Muscle layer of duodenum (tissue), 2 donors: ENCODE measurements around the gene SPATA9.

ENCODE experiments used
- H3K27ac ChIP-seq: one replicate; pipeline ENCODE4 v1.7.0; 2013; ENCODE audit warnings: mild to moderate bottlenecking, low read length
- H3K27me3 ChIP-seq: one replicate; pipeline ENCODE4 v1.7.0; 2013; ENCODE audit warnings: low read depth, mild to moderate bottlenecking, control low read depth, low read length
- H3K36me3 ChIP-seq, 2 donors: one replicate each; pipeline ENCODE4 v1.7.0; 2013; ENCODE audit warnings: low read length in 2 of 2, control low read depth in 1 of 2, mild to moderate bottlenecking in 1 of 2; ENCODE audit not compliant: insufficient read depth in 2 of 2, control insufficient read depth in 1 of 2
- H3K4me1 ChIP-seq, 2 donors: one replicate each; pipeline ENCODE4 v1.7.0; 2013; ENCODE audit warnings: low read length in 2 of 2, mild to moderate bottlenecking in 2 of 2, control low read depth in 1 of 2, moderate library complexity in 1 of 2; ENCODE audit not compliant: insufficient read depth in 2 of 2, control insufficient read depth in 1 of 2
- H3K4me3 ChIP-seq, 2 donors: one replicate each; pipeline ENCODE4 v1.7.0; 2013; ENCODE audit warnings: low read length in 2 of 2, low read depth in 1 of 2, mild to moderate bottlenecking in 1 of 2
- H3K9me3 ChIP-seq, 2 donors: one replicate each; pipeline ENCODE4 v1.7.0; 2013; ENCODE audit warnings: low read length in 2 of 2, control low read depth in 1 of 2, mild to moderate bottlenecking in 1 of 2; ENCODE audit not compliant: control insufficient read depth in 1 of 2
- donor health status: healthy.

SPATA9 gene

DNA sequence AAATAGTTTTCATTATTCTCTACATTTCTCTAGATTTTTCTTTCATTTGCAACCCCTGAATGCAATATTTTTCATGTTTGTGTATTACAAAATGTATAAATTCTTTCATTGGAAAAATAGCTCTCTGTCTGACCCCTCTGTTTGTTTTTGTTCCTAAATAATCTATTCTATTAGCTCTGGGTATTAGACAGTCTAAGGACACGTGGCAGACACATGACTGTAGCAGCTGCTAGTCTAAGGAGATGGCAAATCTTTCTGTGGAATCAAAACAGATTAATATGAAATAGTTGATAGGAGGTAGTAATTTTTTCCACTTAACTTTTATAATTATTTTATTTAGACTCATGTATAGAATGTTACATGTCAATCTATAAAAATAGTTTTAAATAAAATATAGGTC lies 21.4 kb upstream of the SPATA9 start:
- Histone ChIP-seq H3K36me3 (no peaks in the 10 kb centered on the region), H3K27me3 (no peaks in the 10 kb centered on the region), H3K27ac (no peak overlapping the region), H3K4me1 (no peaks in the 10 kb centered on the region), H3K9me3 (no peaks in the 10 kb centered on the region), H3K4me3 (no peak overlapping the region)

DNA sequence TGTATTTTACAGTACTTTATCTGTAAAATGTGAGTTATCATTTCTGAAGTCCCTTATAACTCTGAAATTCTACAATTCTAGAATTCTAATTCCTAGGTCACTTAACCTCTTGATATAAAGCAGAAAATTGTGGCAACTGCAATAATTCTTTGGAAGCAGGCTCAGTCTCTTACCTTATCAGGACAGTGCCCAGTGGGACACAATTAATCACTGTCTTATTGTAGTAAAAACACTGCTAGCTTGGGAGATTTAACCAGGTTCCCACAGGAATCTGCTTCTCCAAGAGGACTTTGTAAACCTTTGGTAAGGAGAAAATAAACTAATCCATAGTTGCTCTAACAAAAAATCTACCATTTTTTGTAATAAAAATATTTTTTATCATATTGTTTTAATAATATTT lies 18.3 kb upstream of the SPATA9 start:
- no peak overlapping the region for H3K4me3 ChIP-seq
- H3K27me3 ChIP-seq: no peaks in the 10 kb centered on the region
- H3K4me1 ChIP-seq: no peaks in the 10 kb centered on the region
- no peaks in the 10 kb centered on the region for H3K36me3 ChIP-seq
- H3K9me3 ChIP-seq: no peaks in the 10 kb centered on the region
- H3K27ac ChIP-seq: no peak overlapping the region

DNA sequence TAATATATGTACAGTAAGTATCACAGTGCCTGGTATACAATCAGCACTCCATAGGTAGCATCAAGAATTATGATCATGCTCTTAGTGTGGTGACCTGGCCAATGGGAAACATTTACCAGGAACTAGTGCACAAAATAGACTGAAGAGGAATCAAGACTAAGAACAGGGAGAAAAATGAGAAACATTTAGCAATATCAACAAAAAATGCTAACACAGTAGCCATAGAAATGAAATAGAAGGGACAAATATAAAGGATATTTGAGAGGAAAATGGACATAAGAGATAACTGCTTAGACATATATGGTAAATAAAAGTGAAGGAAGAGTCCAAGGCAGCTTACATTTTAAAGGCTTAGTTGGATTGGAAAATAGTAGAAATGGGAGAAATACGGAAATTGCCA lies 16.5 kb upstream of the SPATA9 start:
- Histone ChIP-seq H3K27ac (no peak overlapping the region), H3K4me3 (no peak overlapping the region), H3K27me3 (no peaks in the 10 kb centered on the region), H3K36me3 (no peaks in the 10 kb centered on the region), H3K4me1 (no peaks in the 10 kb centered on the region), H3K9me3 (no peaks in the 10 kb centered on the region)

DNA sequence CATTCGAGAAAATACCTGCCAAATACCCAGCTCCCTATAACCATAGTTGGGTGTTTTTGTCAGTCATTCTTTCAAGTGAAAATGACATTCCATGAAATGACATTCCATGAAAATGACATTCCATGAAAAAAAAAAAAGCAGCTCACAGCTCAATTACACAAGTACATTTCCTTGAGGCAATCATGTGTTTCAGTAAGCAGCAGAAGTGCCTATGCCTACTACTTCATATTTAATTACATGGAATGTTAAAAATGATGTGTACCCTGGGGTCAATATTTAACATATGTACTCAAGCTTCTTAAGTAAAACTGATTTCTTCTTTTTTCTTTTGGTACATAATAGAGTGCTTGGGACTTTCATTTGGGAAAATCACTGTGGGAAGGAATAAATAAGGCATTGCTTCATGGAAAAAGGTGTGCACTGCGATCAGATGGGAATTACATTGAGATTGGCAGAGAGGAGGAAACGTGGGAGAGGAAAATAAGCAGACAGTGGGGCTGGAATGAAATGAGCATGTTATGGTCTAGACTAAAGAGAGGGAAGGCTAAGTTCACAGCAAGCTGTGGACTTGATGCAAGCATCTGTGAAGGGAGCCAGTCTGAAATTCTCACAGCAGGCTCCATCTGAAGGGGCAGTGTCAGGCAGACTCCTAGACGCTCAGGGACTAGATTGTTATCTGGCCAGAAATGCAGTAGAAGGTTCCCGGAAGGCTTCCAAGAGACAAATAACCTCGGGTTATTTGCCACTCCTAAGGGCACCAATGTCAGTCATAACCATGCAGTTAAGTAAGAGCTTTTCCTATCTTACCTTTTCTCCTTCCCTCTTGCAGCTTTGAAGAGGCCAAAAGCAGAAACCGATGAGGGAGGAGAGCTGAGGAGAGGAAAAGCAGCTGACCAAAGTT lies 15.2 kb upstream of the SPATA9 start:
- Histone ChIP-seq H3K27ac (no peak overlapping the region), H3K4me1 (no peaks in the 10 kb centered on the region), H3K36me3 (no peaks in the 10 kb centered on the region), H3K4me3 (no peak overlapping the region), H3K27me3 (no peaks in the 10 kb centered on the region), H3K9me3 (no peaks in the 10 kb centered on the region)

DNA sequence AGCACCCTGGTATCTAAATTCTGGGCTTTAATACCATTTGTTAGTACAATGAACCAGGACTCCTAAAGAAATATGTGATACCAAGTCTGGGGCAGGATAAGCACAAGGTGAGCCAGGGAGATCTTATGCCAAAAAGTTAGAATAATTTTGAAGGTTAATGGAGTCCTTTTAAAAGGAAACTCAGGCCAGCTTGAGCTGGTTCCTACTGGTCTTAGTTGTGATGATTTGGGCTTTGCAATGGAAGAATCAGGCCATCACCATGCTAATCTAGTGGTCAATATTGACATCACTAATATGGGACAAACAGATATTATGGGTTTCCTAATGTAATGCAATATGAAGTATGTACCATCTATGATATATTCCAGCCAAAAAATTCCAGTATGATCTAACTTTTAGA lies 7.5 kb upstream of the SPATA9 start:
- H3K27me3 ChIP-seq: no peaks in the 10 kb centered on the region
- H3K27ac ChIP-seq: no peak overlapping the region

DNA sequence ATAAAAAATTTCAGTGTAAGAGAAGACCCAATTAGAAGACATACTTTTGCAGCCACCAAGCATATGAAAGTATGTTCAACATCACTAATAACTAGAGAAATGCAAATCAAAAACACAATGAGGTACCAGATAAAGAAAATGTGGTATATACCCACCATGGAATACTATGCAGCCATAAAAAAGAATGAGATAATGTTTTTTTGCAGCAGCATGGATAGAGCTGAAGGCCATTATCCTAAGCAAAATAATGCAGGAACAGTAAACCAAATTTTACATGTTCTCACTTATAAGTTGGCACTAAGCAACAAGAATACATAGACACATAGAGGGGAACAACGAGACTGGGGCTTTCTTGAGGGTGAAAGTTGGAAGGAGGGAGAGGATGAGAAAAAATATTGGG lies 6.9 kb upstream of the SPATA9 start:
- H3K9me3 ChIP-seq: no peaks in the 10 kb centered on the region
- H3K27me3 ChIP-seq: no peaks in the 10 kb centered on the region
- H3K27ac ChIP-seq: no peak overlapping the region
- H3K4me1 ChIP-seq: no peaks in the 10 kb centered on the region
- H3K36me3 ChIP-seq: no peaks in the 10 kb centered on the region
- no peak overlapping the region for H3K4me3 ChIP-seq

More for the DNA sequence above, 7.5 kb upstream of the SPATA9 start:
- no peaks in the 10 kb centered on the region for H3K4me1 ChIP-seq
- no peaks in the 10 kb centered on the region for H3K9me3 ChIP-seq
- no peaks in the 10 kb centered on the region for H3K36me3 ChIP-seq
- H3K4me3 ChIP-seq: no peak overlapping the region

DNA sequence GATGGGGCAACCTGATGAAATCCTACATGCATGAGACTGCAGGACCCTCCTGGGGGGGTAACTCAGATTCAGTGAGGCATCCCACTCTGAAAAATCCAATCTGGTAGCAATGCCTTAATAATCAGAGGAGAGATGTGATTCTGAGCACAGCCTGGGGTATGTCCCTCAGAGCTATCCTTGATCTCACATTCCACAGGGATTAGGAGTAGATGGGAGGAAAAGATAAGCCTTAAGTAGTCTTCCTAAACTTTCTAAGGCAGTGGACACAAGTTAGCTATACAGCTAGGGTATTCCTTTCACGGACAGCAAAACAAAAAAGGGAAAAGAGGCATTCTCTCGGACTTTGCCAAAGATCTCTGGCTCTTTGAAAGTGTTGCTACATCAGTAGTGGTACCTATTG lies 3.9 kb upstream of the SPATA9 start:
- Histone ChIP-seq H3K9me3 (no peaks in the 10 kb centered on the region), H3K27ac (no peak overlapping the region), H3K27me3 (no peaks in the 10 kb centered on the region), H3K36me3 (no peaks in the 10 kb centered on the region), H3K4me3 (no peak overlapping the region), H3K4me1 (no peaks in the 10 kb centered on the region)

DNA sequence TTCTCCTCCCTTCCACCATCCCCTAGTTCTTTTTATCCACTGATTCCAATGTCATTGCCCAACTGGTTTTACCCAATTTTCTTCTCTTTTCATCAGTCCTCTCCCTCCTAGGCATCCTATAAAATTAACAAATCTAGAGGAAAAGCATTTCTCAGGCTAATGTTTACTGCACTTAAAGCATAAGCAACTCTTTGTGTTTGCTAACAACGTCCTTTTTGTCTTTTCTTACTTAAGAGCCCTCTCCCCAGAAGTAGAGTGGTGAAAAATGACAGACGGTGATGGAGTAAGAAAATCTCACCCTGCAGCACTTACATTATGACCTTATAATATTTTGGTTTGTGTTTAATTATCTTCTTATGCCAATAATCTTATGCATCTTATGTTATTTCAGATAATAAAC lies 1.6 kb upstream of the SPATA9 start:
- H3K36me3 ChIP-seq: no peaks in the 10 kb centered on the region
- no peak overlapping the region for H3K27ac ChIP-seq
- H3K9me3 ChIP-seq: no peaks in the 10 kb centered on the region
- no peaks in the 10 kb centered on the region for H3K4me1 ChIP-seq
- no peaks in the 10 kb centered on the region for H3K27me3 ChIP-seq
- H3K4me3 ChIP-seq: no peak overlapping the region

DNA sequence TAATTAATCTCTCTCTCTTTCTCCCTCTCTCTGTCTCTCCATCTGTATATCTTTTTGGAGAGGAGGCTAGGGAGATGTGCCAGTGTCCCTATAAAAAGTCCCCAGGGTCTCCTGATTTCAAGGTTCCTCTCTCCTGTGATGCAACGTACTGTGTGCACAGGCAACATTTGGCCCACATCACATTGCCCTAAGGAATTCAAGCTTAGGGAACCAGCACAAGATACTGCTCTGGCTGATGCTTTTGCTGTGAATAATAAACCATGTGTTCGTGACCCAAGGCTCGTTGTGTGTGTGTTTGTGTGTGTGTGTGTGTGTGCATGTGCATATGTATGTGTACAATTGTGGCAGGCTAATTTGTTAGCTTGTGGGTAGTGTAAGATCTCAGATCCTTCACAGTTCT lies 9.7 kb downstream of the SPATA9 start:
- no peak overlapping the region for H3K27ac ChIP-seq
- no peaks in the 10 kb centered on the region for H3K9me3 ChIP-seq
- no peaks in the 10 kb centered on the region for H3K27me3 ChIP-seq
- peaks cover 0 to 6% of the 10 kb centered on the region in 2 donors for H3K4me1 ChIP-seq
- no peaks in the 10 kb centered on the region for H3K36me3 ChIP-seq
- no peak overlapping the region for H3K4me3 ChIP-seq

DNA sequence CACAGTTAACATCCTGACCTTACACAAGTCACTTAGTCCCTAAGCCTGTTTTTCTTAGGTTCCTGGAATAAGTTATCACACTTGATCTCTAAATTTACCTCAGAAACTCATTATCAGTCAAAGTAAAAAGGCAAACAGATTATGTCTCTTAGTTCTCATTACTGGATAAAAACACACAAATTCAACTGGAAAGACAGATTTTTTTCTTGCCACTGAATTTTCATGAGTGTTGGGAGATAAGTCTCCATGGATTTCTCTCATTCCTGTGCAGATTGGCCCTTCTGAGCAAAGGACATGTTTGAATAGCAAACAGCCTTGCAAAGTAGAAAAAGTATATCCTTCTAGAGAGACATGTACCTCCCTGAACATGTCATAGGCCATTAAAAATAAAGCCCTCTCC lies 10.2 kb downstream of the SPATA9 start:
- H3K36me3 ChIP-seq: no peaks in the 10 kb centered on the region
- H3K4me3 ChIP-seq: no peak overlapping the region
- H3K27me3 ChIP-seq: no peaks in the 10 kb centered on the region
- H3K27ac ChIP-seq: no peak overlapping the region
- H3K9me3 ChIP-seq: no peaks in the 10 kb centered on the region
- peaks cover 0 to 6% of the 10 kb centered on the region in 2 donors for H3K4me1 ChIP-seq

DNA sequence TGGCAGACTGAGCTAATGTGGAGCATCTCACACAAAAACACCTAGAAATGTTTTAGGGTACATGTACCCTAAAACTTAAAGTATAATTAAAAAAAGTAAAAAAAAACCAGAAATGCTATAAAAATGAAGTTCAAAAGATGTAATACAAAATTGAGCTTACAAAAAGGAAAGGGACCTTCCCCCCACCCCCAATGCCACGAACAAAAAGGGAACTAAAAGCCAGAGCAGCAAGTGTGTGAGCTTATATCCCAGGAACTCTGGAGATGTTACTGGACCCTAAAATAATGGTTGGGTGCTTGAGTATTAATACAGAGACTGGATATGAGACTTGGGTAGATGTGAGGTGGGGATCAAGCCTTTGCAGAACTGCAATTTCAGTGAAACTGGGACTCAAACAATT lies 11.0 kb downstream of the SPATA9 start:
- Histone ChIP-seq H3K36me3 (no peaks in the 10 kb centered on the region), H3K4me3 (no peak overlapping the region), H3K27me3 (no peaks in the 10 kb centered on the region), H3K27ac (no peak overlapping the region), H3K9me3 (no peaks in the 10 kb centered on the region), H3K4me1 (peaks cover 0 to 6% of the 10 kb centered on the region in 2 donors)

DNA sequence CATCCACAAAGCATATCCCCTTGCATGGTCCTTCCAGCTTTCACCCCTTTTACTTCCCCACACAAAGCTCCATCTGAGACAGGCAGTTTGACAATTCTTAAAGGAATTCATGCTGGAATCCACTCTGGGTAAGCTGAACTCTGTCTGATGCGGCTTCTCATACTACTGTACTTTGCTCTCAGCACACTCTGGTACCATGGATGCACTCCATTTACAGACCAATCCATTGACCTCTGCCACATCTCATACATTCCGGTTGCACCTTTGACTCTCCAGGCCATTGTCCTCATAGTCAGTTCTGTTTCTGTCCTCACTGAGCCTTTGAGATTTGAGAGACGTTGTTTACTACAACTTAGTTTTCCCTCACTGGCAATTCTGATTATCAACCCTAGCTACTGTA lies 12.2 kb downstream of the SPATA9 start:
- Histone ChIP-seq H3K36me3 (no peaks in the 10 kb centered on the region), H3K27me3 (no peaks in the 10 kb centered on the region), H3K4me1 (peaks cover 0 to 6% of the 10 kb centered on the region in 2 donors), H3K27ac (peak overlapping the region; percentile 76), H3K9me3 (no peaks in the 10 kb centered on the region), H3K4me3 (no peak overlapping the region)
